NOMO-1 (cell line): ENCODE measurements around the gene ERN2.

Experiments
- DNase-seq, 2 experiments: peaks; one replicate each; lab custom pipeline; 2025; ENCODE audit not compliant: unreplicated experiment in 2 of 2; lab: John Stamatoyannopoulos, UW

Gene ERN2

GRCh38 chr16:23689442-23690187, 23.4 kb downstream of the ERN2 start:
- DNase-seq = no peak

- DNase-seq = no peak
Observed at GRCh38 chr16:23687034-23687808, 25.8 kb downstream of the ERN2 start.

DNA sequence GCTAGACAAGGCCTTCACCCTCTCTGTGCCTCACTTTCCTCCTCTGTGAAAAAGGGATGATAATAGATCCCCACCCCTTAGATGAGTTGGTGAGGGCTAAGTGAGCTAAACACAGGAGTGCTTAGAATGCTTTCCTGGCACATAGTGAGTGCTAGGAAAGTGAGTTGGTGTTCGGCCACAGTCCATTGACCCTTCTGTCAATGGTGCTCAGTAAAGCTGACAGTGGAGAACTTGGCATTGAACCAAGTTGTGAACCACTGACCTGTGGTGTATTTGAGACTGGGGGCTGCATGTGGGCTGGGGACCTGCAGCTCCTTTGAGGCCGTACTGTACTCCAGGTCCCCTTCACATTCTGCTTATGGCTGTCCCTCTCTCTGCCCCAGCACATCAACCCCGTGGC, 29.5 kb downstream of the ERN2 start:
- no peak for DNase-seq

DNA sequence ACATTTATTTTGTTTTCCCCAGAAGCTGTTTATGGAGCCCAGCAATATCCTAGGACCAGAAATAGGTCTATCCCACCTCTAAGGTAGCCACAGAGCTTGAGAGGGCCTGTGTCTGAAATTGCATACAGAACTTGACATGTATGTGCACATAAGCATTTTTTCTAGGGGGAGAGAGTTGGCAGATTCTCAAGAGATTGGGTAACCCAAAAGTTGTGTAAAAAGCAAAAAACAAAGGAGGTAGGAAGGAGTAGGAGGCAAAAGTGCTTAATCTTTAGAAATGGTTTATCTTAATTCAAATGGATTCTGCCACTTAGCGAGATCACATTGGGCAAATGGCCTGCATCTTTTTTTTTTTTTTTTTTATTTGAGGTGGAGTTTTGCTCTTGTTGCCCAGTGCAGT, 30.8 kb downstream of the ERN2 start:
- DNase-seq = no peak

DNA sequence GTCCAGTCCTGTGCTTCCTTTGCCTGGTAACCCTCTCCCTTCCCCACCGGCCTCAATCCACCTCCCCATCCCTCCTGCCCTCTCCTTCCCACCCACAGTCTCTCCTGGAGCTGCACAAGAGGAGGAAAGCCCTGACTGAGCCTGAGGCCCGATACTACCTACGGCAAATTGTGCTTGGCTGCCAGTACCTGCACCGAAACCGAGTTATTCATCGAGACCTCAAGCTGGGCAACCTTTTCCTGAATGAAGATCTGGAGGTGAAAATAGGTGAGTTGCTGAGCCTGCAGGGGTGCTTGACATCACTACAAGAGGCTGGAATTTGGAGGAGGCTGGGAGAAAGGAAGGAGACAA, 33.1 kb downstream of the ERN2 start:
- no peak for DNase-seq

- peak; percentile 60 to 72 for DNase-seq
Observed at GRCh38 chr16:23679274-23679985, 33.6 kb downstream of the ERN2 start.

GRCh38 chr16:23678430-23679273, 34.4 kb downstream of the ERN2 start, which contains the start of gene PLK1:
Gene PLK1 (plus strand): TSS chr16:23678889. CDS start chr16:23678933, 44 bp downstream.
- peak; percentile 78 to 87 for DNase-seq

DNA sequence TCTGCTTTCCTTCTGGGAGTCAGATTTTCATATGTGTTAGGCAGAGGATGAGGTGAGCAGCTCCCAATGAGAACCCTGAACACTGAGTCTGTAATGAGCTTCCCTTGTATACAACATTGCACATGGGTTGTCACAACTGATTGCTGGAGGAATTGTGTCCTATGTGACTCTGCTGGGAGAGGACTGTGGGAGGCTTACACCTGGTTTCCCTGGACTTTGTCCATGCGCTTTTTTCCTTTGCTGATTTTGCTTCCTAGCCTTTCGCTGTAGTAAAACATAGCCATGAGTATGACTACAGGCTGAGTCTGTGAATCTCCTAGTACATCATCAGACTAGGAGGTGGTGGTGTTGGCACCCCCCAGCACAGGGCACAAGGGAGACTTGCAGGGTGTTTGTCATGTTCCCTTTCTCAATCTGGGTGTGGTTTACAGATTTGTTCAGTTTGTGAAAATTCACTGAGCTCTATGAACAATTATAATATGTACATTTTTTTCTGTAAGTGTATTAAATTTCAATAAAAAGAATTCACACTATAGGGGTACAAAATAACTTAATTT, 36.0 kb downstream of the ERN2 start:
- no peak for DNase-seq

- DNase-seq = no peak
Observed at GRCh38 chr16:23673971-23674614, 38.9 kb downstream of the ERN2 start.

DNA sequence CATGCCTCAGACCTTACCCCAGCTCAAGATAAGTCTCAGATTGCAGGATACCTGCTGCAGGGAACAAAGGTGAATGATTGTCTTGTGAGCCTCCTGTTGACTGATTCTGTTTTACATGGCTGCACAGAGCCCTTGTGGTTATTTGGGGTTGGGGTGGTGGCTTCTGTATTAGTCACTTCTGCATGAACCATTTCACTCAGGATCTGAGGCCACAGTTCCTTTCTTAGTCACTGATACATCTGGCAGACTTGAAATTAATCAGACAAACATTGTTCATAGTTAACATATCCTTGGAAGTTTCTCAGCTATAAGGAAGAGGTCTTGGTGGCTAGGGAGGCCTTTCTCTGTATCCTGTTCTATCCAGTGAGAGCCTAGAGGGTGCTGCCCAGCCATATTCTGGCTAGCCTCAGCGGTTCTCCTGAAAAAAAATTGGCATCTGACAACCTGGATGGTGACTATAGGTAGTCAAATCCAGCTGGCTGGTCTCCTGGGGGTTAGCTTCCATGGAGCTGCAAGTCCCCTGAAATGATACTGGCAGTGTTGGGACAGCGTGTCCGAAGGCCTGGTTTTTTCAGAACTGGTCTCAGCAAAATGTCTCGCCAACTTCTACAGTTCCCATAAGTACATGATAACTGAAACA, 42.8 kb downstream of the ERN2 start:
- DNase-seq = no peak

DNA sequence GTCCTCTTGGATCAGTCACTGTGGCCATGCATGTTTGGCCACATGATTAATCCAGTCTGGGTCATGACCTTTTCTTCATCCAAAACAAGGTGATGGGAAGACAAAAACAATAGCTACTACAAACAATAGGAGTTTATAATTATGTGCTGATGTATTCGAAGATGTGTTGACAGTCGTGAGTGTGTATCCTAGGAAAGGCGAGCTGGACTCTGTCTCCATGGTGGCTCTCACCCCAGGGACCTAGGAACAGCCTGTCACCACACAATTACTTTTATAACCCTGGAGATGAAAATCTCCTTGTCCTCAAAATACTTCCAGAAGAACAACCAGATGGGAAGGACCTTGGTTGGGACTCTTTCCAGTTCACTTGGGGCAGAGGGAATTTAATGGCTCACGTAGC, 44.1 kb downstream of the ERN2 start:
- DNase-seq = no peak

GRCh38 chr16:23668225-23668624, 44.8 kb downstream of the ERN2 start:
- DNase-seq = no peak

DNA sequence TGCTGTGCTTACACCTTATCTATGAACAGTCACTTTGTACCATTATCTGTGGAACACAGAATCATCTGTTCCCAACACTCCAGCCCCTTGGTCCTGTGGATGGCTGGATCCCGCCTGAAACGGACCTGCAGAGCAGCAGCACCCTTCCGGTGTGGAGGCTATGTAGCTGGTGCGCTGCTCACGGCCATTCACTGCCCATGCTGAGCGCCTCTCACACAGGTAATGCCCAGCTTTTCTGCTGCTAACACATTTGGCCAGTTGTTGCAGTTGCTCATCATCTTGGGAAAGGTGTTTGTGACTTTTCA, 45.7 kb downstream of the ERN2 start:
- DNase-seq = no peak

GRCh38 chr16:23666571-23667354, 46.3 kb downstream of the ERN2 start:
- no peak for DNase-seq

- no peak for DNase-seq
Observed at GRCh38 chr16:23663918-23664317, 49.1 kb downstream of the ERN2 start.

DNA sequence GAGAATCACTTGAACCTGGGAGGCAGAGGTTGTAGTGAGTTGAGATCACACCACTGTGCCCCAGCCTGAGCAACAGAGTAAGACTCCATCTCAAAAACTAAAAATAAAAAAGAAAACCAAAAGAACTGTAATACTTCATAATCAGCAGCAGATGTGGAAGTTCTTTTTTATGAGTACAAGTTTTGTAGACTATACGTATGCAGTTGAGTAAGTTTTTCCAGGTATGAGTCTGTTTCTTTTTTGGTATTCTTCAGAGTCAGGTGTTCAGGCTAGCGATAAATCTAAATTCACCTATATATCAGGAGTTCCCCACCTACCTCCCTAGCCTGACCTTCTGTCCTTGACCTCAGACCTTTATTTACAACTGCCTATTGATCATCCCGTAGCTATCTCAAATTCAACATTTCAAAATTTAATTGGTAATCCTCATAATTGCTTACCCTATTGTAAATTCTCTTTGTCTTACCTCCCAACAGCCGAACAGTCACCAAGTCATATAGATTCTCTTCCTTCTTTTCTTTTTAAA, 61.0 kb downstream of the ERN2 start:
- DNase-seq = no peak

DNA sequence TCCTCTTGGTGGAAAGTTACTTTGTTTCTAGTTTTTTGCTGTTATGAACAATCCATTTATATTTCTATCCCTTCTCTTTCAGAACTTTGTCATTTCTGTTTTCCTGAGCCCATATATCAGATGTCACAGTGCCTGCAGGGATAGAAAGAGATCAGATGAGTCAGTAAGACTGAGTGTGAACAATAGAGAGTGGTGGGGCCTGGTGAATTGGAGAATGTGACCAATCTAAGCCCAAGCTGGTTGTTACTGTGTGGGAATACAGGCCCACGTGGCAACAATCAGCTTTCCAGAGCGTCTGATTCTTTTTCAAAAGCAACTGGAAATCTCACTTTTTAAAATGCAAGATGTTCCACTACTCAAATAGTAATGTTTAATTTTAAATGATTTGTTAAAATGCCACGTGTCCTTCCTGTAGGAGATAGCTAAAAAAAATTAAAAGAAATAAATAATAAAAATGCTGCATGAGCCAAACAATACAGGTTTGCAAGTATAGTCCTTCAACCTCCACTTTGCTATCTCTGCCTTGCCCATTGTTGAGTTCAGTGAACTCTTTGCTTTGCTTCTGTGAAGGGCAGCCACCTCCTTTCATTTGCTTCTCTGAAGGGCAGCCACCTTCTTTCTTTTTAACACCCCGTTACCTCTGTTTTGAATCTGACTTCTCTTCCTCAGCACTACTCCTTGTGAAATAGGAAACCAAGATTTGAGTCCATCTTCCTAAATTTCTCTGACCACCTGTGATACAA, 62.2 kb downstream of the ERN2 start:
- DNase-seq = no peak

DNA sequence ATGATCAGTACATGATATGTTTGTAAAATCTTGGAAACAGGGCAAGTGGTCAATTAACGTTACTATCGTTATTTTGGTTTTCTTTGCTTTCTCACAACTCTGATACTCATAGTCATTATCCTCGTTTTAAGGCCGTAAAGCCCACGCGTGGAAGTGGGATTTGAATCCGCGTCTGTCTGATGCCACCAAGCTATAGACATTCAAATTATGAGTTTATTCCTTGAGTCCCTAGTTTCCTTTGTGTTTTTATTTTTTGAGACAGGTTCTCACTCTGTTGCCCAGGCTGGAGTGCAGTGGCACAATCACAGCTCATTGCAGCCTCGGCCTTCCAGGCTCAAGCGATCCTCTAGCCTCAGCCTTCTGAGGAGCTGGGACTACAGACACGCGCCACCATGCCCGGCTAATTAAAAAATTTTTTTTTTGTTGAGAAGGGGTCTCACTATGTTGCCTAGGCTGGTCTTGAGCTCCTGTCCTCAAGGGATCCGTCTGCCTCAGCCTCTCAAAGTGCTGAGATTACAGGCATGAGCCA, 70.7 kb downstream of the ERN2 start:
- no peak for DNase-seq
